ENCODE data around the gene PRKN.

The PRKN gene

DNA sequence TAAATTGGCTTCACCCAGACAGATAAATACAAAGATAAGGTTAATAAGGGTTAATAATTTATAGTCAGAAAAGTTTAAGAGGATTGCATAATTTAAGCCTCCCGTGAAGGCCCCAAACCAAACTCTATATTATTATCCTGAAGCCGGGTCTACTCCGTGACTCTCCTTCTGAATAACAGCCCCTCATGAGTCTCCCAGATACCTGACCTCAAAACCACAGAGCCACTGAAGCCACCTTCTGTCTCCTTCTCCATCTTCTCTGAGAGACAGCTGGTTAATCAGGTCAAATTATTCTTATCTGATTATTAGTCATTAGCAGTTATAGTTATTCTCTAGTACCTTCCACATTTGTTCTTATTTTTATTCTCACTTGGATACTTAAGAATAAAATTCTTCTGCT lies 884.5 kb downstream of the PRKN start:
- H3K9me3 ChIP-seq (ENCODE audit: severe bottlenecking), result no peaks in the 10 kb centered on the region
- no peak overlapping the region for H3K4me3 ChIP-seq (ENCODE audit: severe bottlenecking)
- DNase-seq (ENCODE audit: low spot score) (no peak), ATAC-seq (ENCODE audit: low read depth) (no peak)
- H3K27me3 ChIP-seq (ENCODE audit: insufficient read depth, poor library complexity, severe bottlenecking), result no peaks in the 10 kb centered on the region
- TF ChIP-seq, protein P1, sequence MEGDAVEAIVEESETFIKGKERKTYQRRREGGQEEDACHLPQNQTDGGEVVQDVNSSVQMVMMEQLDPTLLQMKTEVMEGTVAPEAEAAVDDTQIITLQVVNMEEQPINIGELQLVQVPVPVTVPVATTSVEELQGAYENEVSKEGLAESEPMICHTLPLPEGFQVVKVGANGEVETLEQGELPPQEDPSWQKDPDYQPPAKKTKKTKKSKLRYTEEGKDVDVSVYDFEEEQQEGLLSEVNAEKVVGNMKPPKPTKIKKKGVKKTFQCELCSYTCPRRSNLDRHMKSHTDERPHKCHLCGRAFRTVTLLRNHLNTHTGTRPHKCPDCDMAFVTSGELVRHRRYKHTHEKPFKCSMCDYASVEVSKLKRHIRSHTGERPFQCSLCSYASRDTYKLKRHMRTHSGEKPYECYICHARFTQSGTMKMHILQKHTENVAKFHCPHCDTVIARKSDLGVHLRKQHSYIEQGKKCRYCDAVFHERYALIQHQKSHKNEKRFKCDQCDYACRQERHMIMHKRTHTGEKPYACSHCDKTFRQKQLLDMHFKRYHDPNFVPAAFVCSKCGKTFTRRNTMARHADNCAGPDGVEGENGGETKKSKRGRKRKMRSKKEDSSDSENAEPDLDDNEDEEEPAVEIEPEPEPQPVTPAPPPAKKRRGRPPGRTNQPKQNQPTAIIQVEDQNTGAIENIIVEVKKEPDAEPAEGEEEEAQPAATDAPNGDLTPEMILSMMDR (IDR thresholded peaks at IDR 0.05; ENCODE audit: poor library complexity, severe bottlenecking), result no peak
- H3K27ac ChIP-seq (ENCODE audit: poor library complexity, severe bottlenecking), result no peak overlapping the region
- no peaks in the 10 kb centered on the region for H3K4me1 ChIP-seq (ENCODE audit: insufficient read depth, poor library complexity, severe bottlenecking)
- no peaks in the 10 kb centered on the region for H3K36me3 ChIP-seq (ENCODE audit: low read depth)

DNA sequence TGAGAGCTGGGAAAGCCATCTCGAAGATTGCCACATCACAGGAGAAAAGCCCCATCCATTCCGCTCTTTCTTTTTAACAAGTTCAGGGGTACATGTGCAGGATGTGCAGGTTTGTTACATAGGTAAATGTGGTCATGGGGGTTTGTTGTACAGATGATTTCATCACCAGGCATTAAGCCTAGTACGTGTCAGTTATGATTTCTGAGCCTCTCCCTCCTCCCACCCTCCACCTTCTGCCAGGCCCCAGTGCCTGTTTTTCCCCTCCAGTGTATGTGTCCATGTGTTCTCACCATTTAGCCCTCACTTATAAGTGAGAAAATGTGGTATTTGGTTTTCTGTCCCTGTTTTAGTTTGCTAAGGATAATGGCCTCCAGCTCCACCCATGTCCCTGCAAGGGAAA lies 887.2 kb downstream of the PRKN start:
- no peak for ATAC-seq (ENCODE audit: low read depth)
- Histone ChIP-seq H3K9me3 (ENCODE audit: severe bottlenecking) (no peaks in the 10 kb centered on the region), H3K4me1 (ENCODE audit: insufficient read depth, poor library complexity, severe bottlenecking) (no peaks in the 10 kb centered on the region), H3K27me3 (ENCODE audit: insufficient read depth, poor library complexity, severe bottlenecking) (no peaks in the 10 kb centered on the region), H3K27ac (ENCODE audit: poor library complexity, severe bottlenecking) (no peak overlapping the region), H3K36me3 (ENCODE audit: low read depth) (no peaks in the 10 kb centered on the region), H3K4me3 (ENCODE audit: severe bottlenecking) (no peak overlapping the region)
- TF ChIP-seq, protein P1 (IDR thresholded peaks at IDR 0.05; ENCODE audit: poor library complexity, severe bottlenecking), result no peak
- DNase-seq (ENCODE audit: low spot score), result no peak

DNA sequence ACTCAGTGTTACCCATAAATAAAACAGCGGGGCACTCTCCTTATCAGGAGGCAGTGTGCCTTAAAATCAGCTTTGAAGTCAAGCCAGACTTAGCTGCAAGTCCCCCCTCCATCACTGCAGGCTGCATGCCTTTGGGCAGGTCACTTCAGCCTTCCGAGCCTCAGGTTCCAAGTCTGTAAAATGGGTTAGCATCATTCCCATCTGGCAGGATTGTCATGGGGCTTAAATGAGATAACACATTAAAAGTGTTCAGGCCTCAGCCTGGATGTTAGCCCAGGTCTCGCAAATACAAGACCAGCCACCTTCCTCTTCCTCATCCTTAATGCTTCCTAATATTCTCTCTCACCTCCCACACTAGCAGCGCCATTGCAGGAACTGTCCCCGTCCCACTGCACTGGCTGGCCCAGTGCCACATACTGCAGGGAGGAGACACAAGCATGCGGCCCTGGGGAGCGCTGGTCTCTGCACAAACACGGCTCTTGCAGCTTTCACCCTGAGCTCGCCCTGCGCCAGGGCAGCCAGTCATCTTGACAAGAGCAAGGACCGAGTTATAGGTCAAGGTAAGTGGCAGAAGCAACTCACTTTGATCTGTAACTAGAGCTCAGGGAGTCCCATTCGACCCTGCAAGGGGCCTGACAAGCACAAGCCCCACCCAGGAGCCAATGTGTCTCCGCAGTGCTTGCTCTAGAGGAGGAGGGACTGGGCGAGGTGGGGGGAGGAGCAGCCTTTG lies 889.1 kb downstream of the PRKN start:
- H3K4me3 ChIP-seq (ENCODE audit: severe bottlenecking), result no peak overlapping the region
- no peaks in the 10 kb centered on the region for H3K36me3 ChIP-seq (ENCODE audit: low read depth)
- no peaks in the 10 kb centered on the region for H3K27me3 ChIP-seq (ENCODE audit: insufficient read depth, poor library complexity, severe bottlenecking)
- H3K4me1 ChIP-seq (ENCODE audit: insufficient read depth, poor library complexity, severe bottlenecking), result no peaks in the 10 kb centered on the region
- no peak overlapping the region for H3K27ac ChIP-seq (ENCODE audit: poor library complexity, severe bottlenecking)
- ATAC-seq (ENCODE audit: low read depth) (no peak), DNase-seq (ENCODE audit: low spot score) (no peak)
- TF ChIP-seq, protein P1 (IDR thresholded peaks at IDR 0.05; ENCODE audit: poor library complexity, severe bottlenecking), result no peak
- H3K9me3 ChIP-seq (ENCODE audit: severe bottlenecking), result no peaks in the 10 kb centered on the region

DNA sequence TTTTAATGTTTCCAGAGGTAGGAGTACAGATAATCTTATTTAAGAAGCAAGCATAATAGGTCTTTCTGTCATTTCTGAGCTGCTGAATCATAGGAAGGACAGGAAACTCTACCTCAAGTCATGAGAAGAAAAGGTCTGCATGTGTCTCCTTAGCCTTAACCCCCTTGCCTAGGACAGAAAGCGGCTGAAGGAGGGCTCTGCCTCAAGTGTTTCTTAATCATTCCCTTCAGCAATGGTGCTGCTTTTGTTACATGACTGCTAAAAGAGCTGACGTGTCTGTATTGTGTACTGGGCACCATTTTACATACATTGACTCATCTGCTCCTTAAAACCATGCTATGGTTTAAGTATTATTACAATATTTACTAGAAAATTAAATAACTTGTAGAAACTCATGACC lies 889.7 kb downstream of the PRKN start:
- Histone ChIP-seq H3K27me3 (ENCODE audit: insufficient read depth, poor library complexity, severe bottlenecking) (no peaks in the 10 kb centered on the region), H3K36me3 (ENCODE audit: low read depth) (no peaks in the 10 kb centered on the region), H3K27ac (ENCODE audit: poor library complexity, severe bottlenecking) (no peak overlapping the region), H3K4me3 (ENCODE audit: severe bottlenecking) (no peak overlapping the region), H3K9me3 (ENCODE audit: severe bottlenecking) (no peaks in the 10 kb centered on the region), H3K4me1 (ENCODE audit: insufficient read depth, poor library complexity, severe bottlenecking) (no peaks in the 10 kb centered on the region)
- DNase-seq (ENCODE audit: low spot score) (no peak), ATAC-seq (ENCODE audit: low read depth) (no peak)
- TF ChIP-seq, protein P1 (IDR thresholded peaks at IDR 0.05; ENCODE audit: poor library complexity, severe bottlenecking), result no peak

DNA sequence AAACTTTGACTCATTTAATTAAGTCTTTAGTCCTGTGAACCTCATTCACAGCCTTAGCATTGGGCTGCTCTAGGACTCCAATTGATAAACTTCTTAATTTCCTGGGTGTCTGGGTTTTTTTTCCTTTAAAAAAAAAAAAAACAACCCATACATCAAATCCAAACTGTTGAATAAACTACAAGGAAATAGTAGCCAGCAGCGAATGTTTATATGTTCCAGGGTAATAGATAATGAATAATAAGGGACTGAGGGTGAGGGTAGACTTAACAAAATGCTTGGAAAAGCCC lies 890.2 kb downstream of the PRKN start:
- no peak for ATAC-seq (ENCODE audit: low read depth)
- TF ChIP-seq, protein P1 (IDR thresholded peaks at IDR 0.05; ENCODE audit: poor library complexity, severe bottlenecking), result no peak

More for the DNA sequence above, 890.2 kb downstream of the PRKN start:
- H3K27me3 ChIP-seq (ENCODE audit: insufficient read depth, poor library complexity, severe bottlenecking), result no peaks in the 10 kb centered on the region
- H3K27ac ChIP-seq (ENCODE audit: poor library complexity, severe bottlenecking), result no peak overlapping the region
- no peaks in the 10 kb centered on the region for H3K4me1 ChIP-seq (ENCODE audit: insufficient read depth, poor library complexity, severe bottlenecking)
- no peak for DNase-seq (ENCODE audit: low spot score)
- no peak overlapping the region for H3K4me3 ChIP-seq (ENCODE audit: severe bottlenecking)
- no peaks in the 10 kb centered on the region for H3K9me3 ChIP-seq (ENCODE audit: severe bottlenecking)
- H3K36me3 ChIP-seq (ENCODE audit: low read depth), result no peaks in the 10 kb centered on the region
